Liver (tissue), 9 donors: ENCODE results near the gene RELN. TPM values are rescaled to one million over a fixed set of nuclear protein-coding genes. Genes with fewer than 3 reads are reported as not detected.

ENCODE experiments used
- DNase-seq: peaks from one replicate; pipeline ENCODE4 v3.0.0-alpha.2; 2017; ENCODE audit warnings: low spot score
- H3K27ac ChIP-seq, 2 donors: one replicate each; pipeline ENCODE4 v1.7.0; 2013; ENCODE audit warnings: inconsistent platforms in 2 of 2, low read length in 2 of 2, control low read depth in 1 of 2, low read depth in 1 of 2, mild to moderate bottlenecking in 1 of 2
- H3K27me3 ChIP-seq, 4 donors: one replicate each; pipeline versions ENCODE4 v1.6.1 to v1.7.0; 2013; ENCODE audit warnings: low read length in 3 of 4, inconsistent platforms in 1 of 4, mild to moderate bottlenecking in 1 of 4, moderate library complexity in 1 of 4; ENCODE audit not compliant: control insufficient read depth in 4 of 4, insufficient read depth in 4 of 4
- H3K36me3 ChIP-seq, 4 donors: one replicate each; pipeline versions ENCODE4 v1.6.1 to v1.7.0; 2013; ENCODE audit warnings: low read length in 3 of 4, mild to moderate bottlenecking in 3 of 4, low read depth in 1 of 4, moderate library complexity in 1 of 4; ENCODE audit not compliant: control insufficient read depth in 4 of 4, insufficient read depth in 3 of 4
- H3K4me1 ChIP-seq, 4 donors: one replicate each; pipeline versions ENCODE4 v1.6.1 to v1.7.0; 2013; ENCODE audit warnings: low read length in 3 of 4, mild to moderate bottlenecking in 3 of 4, moderate library complexity in 1 of 4; ENCODE audit not compliant: control insufficient read depth in 4 of 4, insufficient read depth in 4 of 4
- H3K4me3 ChIP-seq, 3 donors: one replicate each; pipeline versions ENCODE4 v1.6.1 to v1.7.0; 2013; ENCODE audit warnings: low read length in 3 of 3, control low read depth in 1 of 3, low read depth in 1 of 3, mild to moderate bottlenecking in 1 of 3
- H3K9ac ChIP-seq, 2 donors: one replicate each; pipeline ENCODE4 v1.7.0; 2013; ENCODE audit warnings: low read length in 2 of 2, mild to moderate bottlenecking in 2 of 2, moderate library complexity in 2 of 2, control low read depth in 1 of 2, low read depth in 1 of 2
- H3K9me3 ChIP-seq, 4 donors: one replicate each; pipeline versions ENCODE4 v1.6.1 to v1.7.0; 2013; ENCODE audit warnings: low read length in 3 of 4; ENCODE audit not compliant: control insufficient read depth in 4 of 4
- ATF3 ChIP-seq: IDR thresholded peaks from 2 replicates; pipeline ENCODE4 v1.6.1; 2016; ENCODE audit warnings: antibody characterized with exemption
- CTCF ChIP-seq: fragments of 150-350 bp; IDR thresholded peaks from 2 replicates; pipeline ENCODE4 v1.5.1; 2017; ENCODE audit warnings: improper control_type of control experiment, low read depth, low read length; ENCODE audit not compliant: missing input control
- EGR1 ChIP-seq, 2 donors: IDR thresholded peaks; 2 replicates each; pipeline ENCODE4 v1.6.1; 2016 to 2018; ENCODE audit warnings: antibody characterized with exemption in 2 of 2, low read depth in 2 of 2
- FOXA2 ChIP-seq: IDR thresholded peaks from 2 replicates; pipeline ENCODE4 v1.6.1; 2016; ENCODE audit warnings: antibody characterized with exemption
- GABPA ChIP-seq, 2 donors: IDR thresholded peaks in 1 of 2; conservative IDR thresholded peaks in 1 of 2; 2 replicates each; pipeline ENCODE4 v1.6.1; 2016; ENCODE audit warnings: antibody characterized with exemption in 2 of 2, mild to moderate bottlenecking in 1 of 2, moderate library complexity in 1 of 2
- HNF4A ChIP-seq, 2 donors: conservative IDR thresholded peaks; 2 replicates each; pipeline ENCODE4 v1.6.1; 2016; ENCODE audit warnings: antibody characterized with exemption in 2 of 2, mild to moderate bottlenecking in 2 of 2
- JUND ChIP-seq, 2 donors: IDR thresholded peaks; 2 replicates each; pipeline ENCODE4 v1.6.1; 2016; ENCODE audit warnings: antibody characterized with exemption in 2 of 2
- RAD21 ChIP-seq, 2 donors: IDR thresholded peaks; 2 replicates each; pipeline ENCODE4 v1.6.1; 2016; ENCODE audit warnings: antibody characterized with exemption in 2 of 2, mild to moderate bottlenecking in 2 of 2
- REST ChIP-seq: IDR thresholded peaks from 2 replicates; pipeline ENCODE4 v1.6.1; 2016; ENCODE audit warnings: antibody characterized with exemption, mild to moderate bottlenecking
- RXRA ChIP-seq, 2 donors: IDR thresholded peaks; 2 replicates each; pipeline ENCODE4 v1.6.1; 2017 to 2018; ENCODE audit warnings: antibody characterized with exemption in 2 of 2, mild to moderate bottlenecking in 1 of 2
- SP1 ChIP-seq: IDR thresholded peaks from 2 replicates; pipeline ENCODE4 v1.6.1; 2018; ENCODE audit warnings: antibody characterized with exemption, mild to moderate bottlenecking
- YY1 ChIP-seq: IDR thresholded peaks from 2 replicates; pipeline ENCODE4 v1.6.1; 2016; ENCODE audit warnings: antibody characterized with exemption, mild to moderate bottlenecking
- ZBTB33 ChIP-seq: IDR thresholded peaks from 2 replicates; pipeline ENCODE4 v1.6.1; 2016; ENCODE audit warnings: antibody characterized with exemption
- whole genome bisulfite sequencing: extraction: QIAGEN DNeasy Blood & Tissue Kit; methylation state at CpG from one replicate; pipeline ENCODE4 v1.1.7; 2013; 5-methylcytosine and 5-hydroxymethylcytosine counted together
- polyA plus RNA-seq, 2 donors: library from polyadenylated mRNA; stranded (reverse) in 1 of 2; unstranded in 1 of 2; fragments of 200-250 nt in 1 of 2; fragments of >200 nt in 1 of 2; fragmentation: Nextera tagmentation in 1 of 2; extraction: Ambion mirVana in 1 of 2; gene quantifications; one replicate each; pipeline versions ENCODE4 v1.2.1 to v1.2.3, GENCODE V29; 2013 to 2015
- total RNA-seq, 2 donors: library from RNA; depleted of rRNA; stranded (reverse); fragments of >200 nt; gene quantifications; one replicate each; pipeline ENCODE4 v1.2.3, GENCODE V29; 2014
- donor health status: healthy.
- donor health status: healthy.
- donor health status: healthy.
- donor health status: healthy.
- donor health status: healthy.

The RELN gene
- total and polyA plus RNA-seq, 4 donors = 10.0 to 69.8 (median 28.4) TPM

- Histone ChIP-seq H3K36me3 (no peaks in the 10 kb centered on the region), H3K27ac (no peak overlapping the region), H3K4me1 (no peaks in the 10 kb centered on the region), H3K4me3 (no peak overlapping the region), H3K9ac (no peak overlapping the region), H3K27me3 (no peaks in the 10 kb centered on the region), H3K9me3 (no peaks in the 10 kb centered on the region)
- DNase-seq = no peak
- 80% methylated on average over 2 of the region's 2 CpGs for WGBS
- TF ChIP-seq JUND (IDR thresholded peaks at IDR 0.05) (no peak), YY1 (no peak), RXRA (IDR thresholded peaks at IDR 0.05) (no peak), GABPA (IDR thresholded peaks at IDR 0.05 in 1 of 2, conservative IDR thresholded peaks at IDR 0.05 in 1 of 2) (no peak), RAD21 (IDR thresholded peaks at IDR 0.05) (no peak), ZBTB33 (no peak), REST (no peak), CTCF (no peak), ATF3 (no peak), SP1 (no peak)
Measured at GRCh38 chr7:103528152-103528551, 461.3 kb downstream of the RELN start.

GRCh38 chr7:103525937-103526336 lies 463.5 kb downstream of the RELN start:
- no peak overlapping the region for H3K9ac ChIP-seq
- no peak overlapping the region for H3K27ac ChIP-seq
- no peak overlapping the region for H3K4me3 ChIP-seq
- no peaks in the 10 kb centered on the region for H3K36me3 ChIP-seq
- no peaks in the 10 kb centered on the region for H3K4me1 ChIP-seq
- TF ChIP-seq EGR1 (IDR thresholded peaks at IDR 0.05; ENCODE audit: low read depth in 2 of 2) (no peak), RAD21 (IDR thresholded peaks at IDR 0.05) (no peak), FOXA2 (no peak), HNF4A (conservative IDR thresholded peaks at IDR 0.05) (no peak)
- 67% methylated on average over 1 of the region's 1 CpG for WGBS
- no peaks in the 10 kb centered on the region for H3K9me3 ChIP-seq
- no peaks in the 10 kb centered on the region for H3K27me3 ChIP-seq
- no peak for DNase-seq
